Fibroblast of lung (primary cell): Measurements from ENCODE around the gene TRIM54. TPM values are rescaled to one million over a fixed set of nuclear protein-coding genes. Genes with fewer than 3 reads are reported as not detected.

Source experiments
- DNase-seq, 2 donors: peaks; one replicate each; pipeline versions ENCODE4 v3.0.0 to v3.0.0-alpha.2; 2010; ENCODE audit warnings: low read depth in 2 of 2
- H2AFZ ChIP-seq: 2 replicates; pipeline ENCODE4 v1.5.1; 2012; ENCODE audit warnings: low read length, control low read depth, inconsistent platforms
- H3K27ac ChIP-seq: 2 replicates; pipeline ENCODE4 v1.5.1; 2011; ENCODE audit warnings: low read length, control low read depth; ENCODE audit not compliant: insufficient read depth
- H3K27me3 ChIP-seq: 2 replicates; pipeline ENCODE4 v1.5.1; 2011; ENCODE audit warnings: mild to moderate bottlenecking, low read length; ENCODE audit not compliant: control insufficient read depth, insufficient read depth
- H3K36me3 ChIP-seq: 2 replicates; pipeline ENCODE4 v1.5.1; 2011; ENCODE audit warnings: low read length; ENCODE audit not compliant: control insufficient read depth, insufficient read depth
- H3K4me1 ChIP-seq: 2 replicates; pipeline ENCODE4 v1.5.1; 2011; ENCODE audit warnings: low read length; ENCODE audit not compliant: control insufficient read depth, insufficient read depth; ENCODE audit errors: extremely low read depth
- H3K4me2 ChIP-seq: 2 replicates; pipeline ENCODE4 v1.5.1; 2011; ENCODE audit warnings: low read length, control low read depth; ENCODE audit not compliant: insufficient read depth; ENCODE audit errors: extremely low read depth
- H3K4me3 ChIP-seq, 4 experiments: fragments of 200-600 bp in 1 of 4; sonication (generic) in 1 of 4; replicated peaks in 1 of 4; 2 replicates each; pipeline ENCODE4 v1.5.1; 2011 to 2016; ENCODE audit warnings: low read length in 4 of 4, low read depth in 3 of 4, mild to moderate bottlenecking in 3 of 4, control low read depth in 2 of 4, inconsistent platforms in 1 of 4, mixed read lengths in 1 of 4; ENCODE audit not compliant: insufficient read depth in 1 of 4; ENCODE audit errors: control extremely low read depth in 1 of 4
- H3K79me2 ChIP-seq: 2 replicates; pipeline ENCODE4 v1.5.1; 2012; ENCODE audit warnings: mild to moderate bottlenecking, low read length, inconsistent platforms; ENCODE audit not compliant: control insufficient read depth, insufficient read depth
- H3K9ac ChIP-seq: 2 replicates; pipeline ENCODE4 v1.5.1; 2011; ENCODE audit warnings: mild to moderate bottlenecking, low read length, control low read depth; ENCODE audit not compliant: insufficient read depth
- H3K9me3 ChIP-seq: 2 replicates; pipeline ENCODE4 v1.5.1; 2012; ENCODE audit warnings: low read depth, low read length; ENCODE audit not compliant: control insufficient read depth, insufficient read depth
- H4K20me1 ChIP-seq: 2 replicates; pipeline ENCODE4 v1.5.1; 2011; ENCODE audit warnings: low read length; ENCODE audit not compliant: control insufficient read depth, insufficient read depth; ENCODE audit errors: extremely low read depth
- EZH2 ChIP-seq: IDR thresholded peaks from 2 replicates; pipeline ENCODE4 v1.5.1; 2012; ENCODE audit warnings: low read length, control low read depth, mild to moderate bottlenecking; ENCODE audit errors: missing control alignments
- polyA plus RNA-seq, 2 donors: library from polyadenylated mRNA; depleted of rRNA in 1 of 2; stranded (reverse) in 1 of 2; unstranded in 1 of 2; fragments of >200 nt; gene quantifications; 2 replicates each; pipeline ENCODE4 v1.2.1, GENCODE V29; 2011 to 2012; ENCODE audit warnings: missing spikeins in 1 of 2
- total RNA-seq: library from RNA; depleted of rRNA; stranded (reverse); fragments of >200 nt; gene quantifications from 2 replicates; pipeline ENCODE4 v1.2.1, GENCODE V29; 2014
- TF ChIP-seq, protein P1 (sequence below), 2 donors: IDR thresholded peaks in 1 of 2; conservative IDR thresholded peaks in 1 of 2; 1 replicate in 1 of 2; 2 replicates in 1 of 2; pipeline ENCODE4 v1.5.1; 2011 to 2012; ENCODE audit warnings: low read length in 2 of 2, control low read depth in 1 of 2, inconsistent platforms in 1 of 2, low read depth in 1 of 2, mild to moderate bottlenecking in 1 of 2

TRIM54 gene
- total and polyA plus RNA-seq, 2 donors (not counting 1 experiment from before 2014, with no cell fraction given): 0.17 TPM; not detected in 1

DNA sequence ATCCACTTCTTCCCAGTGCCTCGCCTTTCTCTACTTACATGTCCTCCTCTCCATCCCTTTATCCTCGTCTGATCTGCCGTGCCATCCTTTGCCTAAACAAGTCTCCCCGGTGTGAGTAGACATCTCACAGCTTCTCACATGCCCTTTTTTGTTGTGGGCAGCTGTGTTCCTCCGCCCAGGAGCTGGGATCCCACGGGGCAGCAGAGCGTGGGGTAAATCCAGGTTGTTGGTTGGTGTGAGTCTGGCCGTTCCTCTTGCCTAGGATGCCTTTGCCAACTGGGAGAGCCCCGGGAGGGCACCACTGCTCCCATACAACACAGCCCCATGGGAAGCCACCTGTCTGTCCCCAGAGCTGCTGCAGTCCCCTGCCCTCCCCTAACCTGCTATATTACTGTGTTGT is 41.8 kb upstream of the TRIM54 start:
- Histone ChIP-seq H3K36me3 (peaks cover 45% of the 10 kb centered on the region), H4K20me1 (no peaks in the 10 kb centered on the region), H3K4me2 (no peak overlapping the region), H3K27me3 (no peaks in the 10 kb centered on the region), H3K9ac (no peak overlapping the region), H3K79me2 (no peaks in the 10 kb centered on the region), H3K4me1 (no peaks in the 10 kb centered on the region), H2AFZ (no peak overlapping the region), H3K27ac (no peak overlapping the region), H3K9me3 (no peaks in the 10 kb centered on the region), H3K4me3 (no peak overlapping the region)
- no peak for DNase-seq
- TF ChIP-seq EZH2: no peak
- TF ChIP-seq, protein P1, sequence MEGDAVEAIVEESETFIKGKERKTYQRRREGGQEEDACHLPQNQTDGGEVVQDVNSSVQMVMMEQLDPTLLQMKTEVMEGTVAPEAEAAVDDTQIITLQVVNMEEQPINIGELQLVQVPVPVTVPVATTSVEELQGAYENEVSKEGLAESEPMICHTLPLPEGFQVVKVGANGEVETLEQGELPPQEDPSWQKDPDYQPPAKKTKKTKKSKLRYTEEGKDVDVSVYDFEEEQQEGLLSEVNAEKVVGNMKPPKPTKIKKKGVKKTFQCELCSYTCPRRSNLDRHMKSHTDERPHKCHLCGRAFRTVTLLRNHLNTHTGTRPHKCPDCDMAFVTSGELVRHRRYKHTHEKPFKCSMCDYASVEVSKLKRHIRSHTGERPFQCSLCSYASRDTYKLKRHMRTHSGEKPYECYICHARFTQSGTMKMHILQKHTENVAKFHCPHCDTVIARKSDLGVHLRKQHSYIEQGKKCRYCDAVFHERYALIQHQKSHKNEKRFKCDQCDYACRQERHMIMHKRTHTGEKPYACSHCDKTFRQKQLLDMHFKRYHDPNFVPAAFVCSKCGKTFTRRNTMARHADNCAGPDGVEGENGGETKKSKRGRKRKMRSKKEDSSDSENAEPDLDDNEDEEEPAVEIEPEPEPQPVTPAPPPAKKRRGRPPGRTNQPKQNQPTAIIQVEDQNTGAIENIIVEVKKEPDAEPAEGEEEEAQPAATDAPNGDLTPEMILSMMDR (conservative IDR thresholded peaks at IDR 0.05 in 1 of 2, IDR thresholded peaks at IDR 0.05 in 1 of 2; ENCODE audit: low read depth in 1 of 2, low read length in 2 of 2): no peak

GRCh38 chr2:27241761-27242613 is 40.2 kb upstream of the TRIM54 start:
- H3K27ac ChIP-seq: no peak overlapping the region
- H3K36me3 ChIP-seq: peaks cover 45% of the 10 kb centered on the region
- no peak overlapping the region for H3K4me3 ChIP-seq

DNA sequence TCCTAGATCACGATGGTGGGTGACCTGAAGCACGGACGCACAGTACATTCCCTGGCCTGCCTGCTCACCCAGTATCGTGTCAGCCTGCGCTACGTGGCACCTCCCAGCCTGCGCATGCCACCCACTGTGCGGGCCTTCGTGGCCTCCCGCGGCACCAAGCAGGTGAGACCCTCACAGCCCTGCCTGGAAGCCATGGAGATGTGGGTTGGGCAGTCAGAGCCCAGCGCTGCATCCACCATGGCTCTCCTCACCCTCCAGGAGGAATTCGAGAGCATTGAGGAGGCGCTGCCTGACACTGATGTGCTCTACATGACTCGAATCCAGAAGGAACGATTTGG is 39.6 kb upstream of the TRIM54 start:
- no peak for DNase-seq
- Histone ChIP-seq H3K9me3 (no peaks in the 10 kb centered on the region), H3K36me3 (peaks cover 41% of the 10 kb centered on the region), H4K20me1 (no peaks in the 10 kb centered on the region), H2AFZ (no peak overlapping the region), H3K27ac (no peak overlapping the region), H3K4me1 (no peaks in the 10 kb centered on the region), H3K79me2 (no peaks in the 10 kb centered on the region), H3K9ac (no peak overlapping the region), H3K27me3 (no peaks in the 10 kb centered on the region), H3K4me2 (no peak overlapping the region), H3K4me3 (no peak overlapping the region)
- TF ChIP-seq EZH2: no peak
- TF ChIP-seq, protein P1 (conservative IDR thresholded peaks at IDR 0.05 in 1 of 2, IDR thresholded peaks at IDR 0.05 in 1 of 2; ENCODE audit: low read depth in 1 of 2, low read length in 2 of 2): no peak

More at GRCh38 chr2:27241761-27242613, 40.2 kb upstream of the TRIM54 start:
- DNase-seq: no peak
- no peaks in the 10 kb centered on the region for H3K27me3 ChIP-seq
- TF ChIP-seq EZH2: no peak
- TF ChIP-seq, protein P1 (conservative IDR thresholded peaks at IDR 0.05 in 1 of 2, IDR thresholded peaks at IDR 0.05 in 1 of 2; ENCODE audit: low read depth in 1 of 2, low read length in 2 of 2): no peak
- H2AFZ ChIP-seq: no peak overlapping the region
- H3K4me2 ChIP-seq: no peak overlapping the region
- H4K20me1 ChIP-seq: no peaks in the 10 kb centered on the region
- H3K79me2 ChIP-seq: no peaks in the 10 kb centered on the region
- no peaks in the 10 kb centered on the region for H3K4me1 ChIP-seq
- no peak overlapping the region for H3K9ac ChIP-seq
- H3K9me3 ChIP-seq: no peaks in the 10 kb centered on the region
